Neuronal stem cell (in vitro differentiated cells): ENCODE data around the gene RFX1.
"Not testable (repeated sequence)": the region's sequence is repeated elsewhere in the genome, so short reads cannot be mapped to it uniquely, and the experiment has no call there.

Source experiments
- DNase-seq: peaks from one replicate; pipeline ENCODE4 v3.0.0-alpha.2; 2013; ENCODE audit warnings: low spot score
- H2AFZ ChIP-seq: one replicate; pipeline ENCODE4 v1.6.1; 2013; ENCODE audit warnings: mild to moderate bottlenecking, low read length, inconsistent platforms
- H2AK5ac ChIP-seq: 2 replicates; pipeline ENCODE4 v1.6.1; 2013; ENCODE audit warnings: low read depth, mild to moderate bottlenecking, inconsistent platforms, low read length, moderate library complexity, mixed read lengths
- H2BK120ac ChIP-seq: 2 replicates; pipeline ENCODE4 v1.6.1; 2013; ENCODE audit warnings: low read depth, mild to moderate bottlenecking, inconsistent platforms, low read length, moderate library complexity, mixed read lengths
- H2BK12ac ChIP-seq: one replicate; pipeline ENCODE4 v1.6.1; 2013; ENCODE audit warnings: low read length, inconsistent platforms
- H2BK15ac ChIP-seq: 2 replicates; pipeline ENCODE4 v1.6.1; 2013; ENCODE audit warnings: mild to moderate bottlenecking, low read length, inconsistent platforms, mixed read lengths
- H2BK5ac ChIP-seq: one replicate; pipeline ENCODE4 v1.6.1; 2013; ENCODE audit warnings: inconsistent platforms, mild to moderate bottlenecking, low read length, moderate library complexity
- H3K14ac ChIP-seq: one replicate; pipeline ENCODE4 v1.6.1; 2013; ENCODE audit warnings: low read length, inconsistent platforms
- H3K18ac ChIP-seq: 2 replicates; pipeline ENCODE4 v1.6.1; 2013; ENCODE audit warnings: low read length, inconsistent platforms
- H3K23ac ChIP-seq: 2 replicates; pipeline ENCODE4 v1.6.1; 2013; ENCODE audit warnings: low read depth, mild to moderate bottlenecking, mixed read lengths, low read length, inconsistent platforms; ENCODE audit not compliant: poor library complexity
- H3K27ac ChIP-seq: replicated peaks from 3 replicates; pipeline ENCODE4 v1.5.1; 2013; ENCODE audit warnings: low read length, inconsistent platforms
- H3K27me3 ChIP-seq, 3 experiments: 2 replicates each; pipeline ENCODE4 v1.6.1; 2013; ENCODE audit warnings: low read length in 3 of 3, mild to moderate bottlenecking in 2 of 3, inconsistent platforms in 1 of 3, low read depth in 1 of 3, mixed read lengths in 1 of 3, moderate library complexity in 1 of 3; ENCODE audit not compliant: control insufficient read depth in 3 of 3, insufficient read depth in 3 of 3
- H3K36me3 ChIP-seq, 2 donors: replicated peaks in 1 of 2; 2 replicates each; pipeline ENCODE4 v1.6.1; 2013; ENCODE audit warnings: low read length in 2 of 2; ENCODE audit not compliant: control insufficient read depth in 2 of 2, insufficient read depth in 2 of 2
- H3K4ac ChIP-seq: 2 replicates; pipeline ENCODE4 v1.6.1; 2013; ENCODE audit warnings: inconsistent platforms, mild to moderate bottlenecking, low read length, moderate library complexity
- H3K4me1 ChIP-seq, 2 donors: 1 replicate in 1 of 2; 2 replicates in 1 of 2; pipeline ENCODE4 v1.6.1; 2013; ENCODE audit warnings: low read length in 2 of 2, low read depth in 1 of 2; ENCODE audit not compliant: control insufficient read depth in 2 of 2, insufficient read depth in 1 of 2
- H3K4me2 ChIP-seq: one replicate; pipeline ENCODE4 v1.6.1; 2013; ENCODE audit warnings: mild to moderate bottlenecking, low read length, inconsistent platforms; ENCODE audit not compliant: insufficient read depth, poor library complexity, severe bottlenecking
- H3K4me3 ChIP-seq, 2 donors: 2 replicates each; pipeline ENCODE4 v1.5.1; 2013; ENCODE audit warnings: low read length in 2 of 2, mild to moderate bottlenecking in 2 of 2, inconsistent platforms in 1 of 2, moderate library complexity in 1 of 2
- H3K79me1 ChIP-seq: one replicate; pipeline ENCODE4 v1.6.1; 2013; ENCODE audit warnings: low read depth, mild to moderate bottlenecking, inconsistent platforms, low read length, moderate library complexity
- H3K9ac ChIP-seq: one replicate; pipeline ENCODE4 v1.6.1; 2013; ENCODE audit warnings: mild to moderate bottlenecking, low read depth, low read length, inconsistent platforms; ENCODE audit not compliant: poor library complexity
- H3K9me3 ChIP-seq, 2 donors: replicated peaks in 1 of 2; 2 replicates each; pipeline versions ENCODE3 to v1.6.1; 2013; ENCODE audit warnings: low read length in 2 of 2, mild to moderate bottlenecking in 2 of 2, inconsistent platforms in 1 of 2, low read depth in 1 of 2, mixed read lengths in 1 of 2, moderate library complexity in 1 of 2; ENCODE audit not compliant: control insufficient read depth in 2 of 2, insufficient read depth in 1 of 2
- H4K8ac ChIP-seq: one replicate; pipeline ENCODE4 v1.6.1; 2013; ENCODE audit warnings: low read depth, mild to moderate bottlenecking, inconsistent platforms, low read length, moderate library complexity
- H4K91ac ChIP-seq: one replicate; pipeline ENCODE4 v1.6.1; 2013; ENCODE audit warnings: low read length, low read depth, mild to moderate bottlenecking, inconsistent platforms; ENCODE audit not compliant: poor library complexity
- WGBS, 2 donors: extraction: QIAGEN DNeasy Blood & Tissue Kit; methylation state at CpG; one replicate each; pipeline ENCODE4 v1.1.7; 2013; ENCODE audit warnings: missing lambda C conversion rate in 2 of 2, mixed read lengths in 1 of 2; ENCODE audit not compliant: insufficient read length in 2 of 2, insufficient replicate concordance in 1 of 2; ENCODE audit errors: extremely low coverage in 2 of 2; 5-methylcytosine and 5-hydroxymethylcytosine counted together

Gene RFX1

GRCh38 chr19:14021474-14021873 lies 15.4 kb upstream of the RFX1 start:
- H3K27me3 ChIP-seq, result no peaks in the 10 kb centered on the region
- H4K91ac ChIP-seq, result no peak overlapping the region
- no peak overlapping the region for H4K8ac ChIP-seq
- no peaks in the 10 kb centered on the region for H3K36me3 ChIP-seq
- H2BK12ac ChIP-seq, result no peak overlapping the region
- no peak overlapping the region for H3K4ac ChIP-seq
- H3K4me1 ChIP-seq, result peaks cover 3 to 8% of the 10 kb centered on the region in 2 donors
- no peaks in the 10 kb centered on the region for H3K79me1 ChIP-seq
- no peak overlapping the region for H3K4me3 ChIP-seq
- no peak for DNase-seq
- no peak overlapping the region for H2BK15ac ChIP-seq
- H3K9ac ChIP-seq, result no peak overlapping the region
- no peak overlapping the region for H2BK5ac ChIP-seq
- WGBS, 2 donors, result no CpG with 5 or more reads among the region's 5 CpGs
- H3K23ac ChIP-seq, result no peak overlapping the region
- no peak overlapping the region for H3K4me2 ChIP-seq
- H2BK120ac ChIP-seq, result no peak overlapping the region
- no peak overlapping the region for H3K27ac ChIP-seq
- H2AK5ac ChIP-seq, result no peak overlapping the region
- no peaks in the 10 kb centered on the region for H3K9me3 ChIP-seq
- no peak overlapping the region for H3K18ac ChIP-seq
- no peak overlapping the region for H3K14ac ChIP-seq
- H2AFZ ChIP-seq, result peak overlapping the region; percentile 64

- H3K27me3 ChIP-seq, H2BK12ac ChIP-seq: not testable (repeated sequence)
- WGBS, 2 donors, result no CpG with 5 or more reads among the region's 3 CpGs
Measured at GRCh38 chr19:14019739-14020138, 13.6 kb upstream of the RFX1 start.

GRCh38 chr19:14019100-14019499 lies 13.0 kb upstream of the RFX1 start:
- Histone ChIP-seq H3K14ac (no peak overlapping the region), H3K79me1 (no peaks in the 10 kb centered on the region), H3K18ac (no peak overlapping the region), H3K4me3 (no peak overlapping the region), H2BK12ac (no peak overlapping the region), H3K9ac (no peak overlapping the region), H3K23ac (no peak overlapping the region), H3K9me3 (no peaks in the 10 kb centered on the region), H2BK120ac (no peak overlapping the region), H2AFZ (no peak overlapping the region), H3K4me1 (peaks cover 3 to 7% of the 10 kb centered on the region in 2 donors), H4K91ac (no peak overlapping the region), H2BK5ac (no peak overlapping the region), H2AK5ac (no peak overlapping the region), H3K4ac (no peak overlapping the region), H4K8ac (no peak overlapping the region), H3K27ac (no peak overlapping the region), H3K27me3 (no peaks in the 10 kb centered on the region), H3K36me3 (no peaks in the 10 kb centered on the region), H3K4me2 (no peak overlapping the region), H2BK15ac (no peak overlapping the region)
- no CpG with 5 or more reads among the region's 6 CpGs for WGBS, 2 donors
- no peak for DNase-seq

More at GRCh38 chr19:14019739-14020138, 13.6 kb upstream of the RFX1 start:
- not testable (repeated sequence) for H3K4ac ChIP-seq, H2BK120ac ChIP-seq, H2AFZ ChIP-seq, H3K4me2 ChIP-seq, H3K9ac ChIP-seq, H2BK15ac ChIP-seq, H3K36me3 ChIP-seq, H3K4me3 ChIP-seq, H3K4me1 ChIP-seq, H3K9me3 ChIP-seq, H3K18ac ChIP-seq, H3K23ac ChIP-seq, H3K14ac ChIP-seq, H4K8ac ChIP-seq, H4K91ac ChIP-seq, H2BK5ac ChIP-seq, H3K79me1 ChIP-seq, H2AK5ac ChIP-seq, DNase-seq, H3K27ac ChIP-seq

- no peak overlapping the region for H3K4me2 ChIP-seq
- no peak overlapping the region for H3K9ac ChIP-seq
- H4K91ac ChIP-seq, result no peak overlapping the region
- H3K4me1 ChIP-seq, result no peaks in the 10 kb centered on the region
- H3K23ac ChIP-seq, result no peak overlapping the region
- no peak overlapping the region for H3K4me3 ChIP-seq
- no peaks in the 10 kb centered on the region for H3K36me3 ChIP-seq
- no CpG with 5 or more reads among the region's 8 CpGs for WGBS, 2 donors
- H3K4ac ChIP-seq, result no peak overlapping the region
- no peak overlapping the region for H3K18ac ChIP-seq
- no peak overlapping the region for H3K27ac ChIP-seq
- no peak overlapping the region for H4K8ac ChIP-seq
- H2AFZ ChIP-seq, result no peak overlapping the region
- no peaks in the 10 kb centered on the region for H3K79me1 ChIP-seq
- no peak overlapping the region for H2AK5ac ChIP-seq
- no peak overlapping the region for H2BK15ac ChIP-seq
- no peak for DNase-seq
- H3K9me3 ChIP-seq, result no peaks in the 10 kb centered on the region
- no peaks in the 10 kb centered on the region for H3K27me3 ChIP-seq
- H2BK5ac ChIP-seq, result no peak overlapping the region
- H2BK120ac ChIP-seq, result no peak overlapping the region
- no peak overlapping the region for H2BK12ac ChIP-seq
- H3K14ac ChIP-seq, result no peak overlapping the region
Measured at GRCh38 chr19:14015524-14016035, 9.5 kb upstream of the RFX1 start.
